Retinal pigment epithelial cell (primary cell): ENCODE measurements around the gene TK2.
"Not testable (repeated sequence)": the region's sequence is repeated elsewhere in the genome, so short reads cannot be mapped to it uniquely, and the experiment has no call there.

Experiments
- DNase-seq: peaks from one replicate; pipeline ENCODE4 v3.0.0-alpha.2; 2010; ENCODE audit warnings: low read depth
- H3K4me3 ChIP-seq: 2 replicates; pipeline ENCODE4 v1.5.1; 2011; ENCODE audit warnings: mild to moderate bottlenecking, low read length, control low read depth, moderate library complexity
- TF ChIP-seq, protein P1 (sequence below): conservative IDR thresholded peaks from 2 replicates; pipeline ENCODE4 v1.5.1; 2011; ENCODE audit warnings: low read depth, low read length, control low read depth, inconsistent platforms

Gene TK2

DNA sequence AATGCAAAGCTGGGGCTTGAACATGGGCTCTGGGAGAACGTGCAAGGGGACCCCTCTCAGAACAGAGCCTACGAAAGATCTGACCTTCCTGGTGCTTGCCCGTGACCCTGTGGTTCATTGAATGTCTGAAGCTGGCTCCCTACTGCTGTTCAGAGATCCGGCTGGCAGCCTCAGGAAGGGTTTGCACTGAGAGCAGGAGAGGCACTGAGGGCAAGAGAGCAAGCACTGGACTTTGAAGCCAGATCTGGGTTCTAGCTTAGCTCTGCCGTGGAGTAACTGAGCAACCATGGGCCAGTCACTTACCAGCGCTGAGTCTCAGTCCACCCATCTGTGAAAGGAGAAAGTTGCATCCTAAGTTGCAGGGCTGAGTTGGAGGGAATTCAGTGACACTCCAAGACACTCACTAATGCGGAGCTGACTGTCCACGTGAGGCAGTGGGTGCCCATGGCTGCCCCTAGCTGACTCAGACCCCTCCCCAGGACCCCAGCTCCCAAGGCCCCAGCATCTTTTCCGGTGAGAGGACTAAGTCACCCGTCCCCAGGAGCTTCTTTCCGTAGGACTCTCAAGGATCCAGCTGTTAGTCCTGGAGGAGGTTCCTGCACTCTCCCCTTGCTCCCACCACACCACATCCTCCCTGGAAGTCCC, 81.5 kb downstream of the TK2 start:
- TF ChIP-seq, protein P1, sequence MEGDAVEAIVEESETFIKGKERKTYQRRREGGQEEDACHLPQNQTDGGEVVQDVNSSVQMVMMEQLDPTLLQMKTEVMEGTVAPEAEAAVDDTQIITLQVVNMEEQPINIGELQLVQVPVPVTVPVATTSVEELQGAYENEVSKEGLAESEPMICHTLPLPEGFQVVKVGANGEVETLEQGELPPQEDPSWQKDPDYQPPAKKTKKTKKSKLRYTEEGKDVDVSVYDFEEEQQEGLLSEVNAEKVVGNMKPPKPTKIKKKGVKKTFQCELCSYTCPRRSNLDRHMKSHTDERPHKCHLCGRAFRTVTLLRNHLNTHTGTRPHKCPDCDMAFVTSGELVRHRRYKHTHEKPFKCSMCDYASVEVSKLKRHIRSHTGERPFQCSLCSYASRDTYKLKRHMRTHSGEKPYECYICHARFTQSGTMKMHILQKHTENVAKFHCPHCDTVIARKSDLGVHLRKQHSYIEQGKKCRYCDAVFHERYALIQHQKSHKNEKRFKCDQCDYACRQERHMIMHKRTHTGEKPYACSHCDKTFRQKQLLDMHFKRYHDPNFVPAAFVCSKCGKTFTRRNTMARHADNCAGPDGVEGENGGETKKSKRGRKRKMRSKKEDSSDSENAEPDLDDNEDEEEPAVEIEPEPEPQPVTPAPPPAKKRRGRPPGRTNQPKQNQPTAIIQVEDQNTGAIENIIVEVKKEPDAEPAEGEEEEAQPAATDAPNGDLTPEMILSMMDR: no peak
- DNase-seq: no peak
- no peak overlapping the region for H3K4me3 ChIP-seq

DNA sequence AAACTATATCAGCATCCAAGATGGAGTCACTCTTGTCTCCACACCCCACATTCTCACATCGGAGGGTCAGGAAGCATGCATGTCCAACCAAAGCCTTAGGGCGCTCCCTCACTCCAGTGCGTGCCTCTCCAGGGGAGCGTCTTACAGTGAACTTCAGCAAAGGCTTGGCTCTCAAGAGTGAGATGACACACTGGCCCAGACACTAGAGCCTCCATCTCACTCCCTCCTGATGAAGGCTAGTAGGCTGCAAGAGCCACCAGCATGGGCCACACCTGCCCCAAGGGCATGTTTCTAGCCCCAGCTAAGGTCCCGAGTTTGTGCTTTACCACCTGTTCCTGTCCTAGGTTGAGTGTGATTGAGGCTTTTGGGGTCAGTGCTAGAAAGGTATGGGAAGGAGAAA, 82.3 kb downstream of the TK2 start:
- DNase-seq: no peak
- no peak overlapping the region for H3K4me3 ChIP-seq
- TF ChIP-seq, protein P1: no peak

DNA sequence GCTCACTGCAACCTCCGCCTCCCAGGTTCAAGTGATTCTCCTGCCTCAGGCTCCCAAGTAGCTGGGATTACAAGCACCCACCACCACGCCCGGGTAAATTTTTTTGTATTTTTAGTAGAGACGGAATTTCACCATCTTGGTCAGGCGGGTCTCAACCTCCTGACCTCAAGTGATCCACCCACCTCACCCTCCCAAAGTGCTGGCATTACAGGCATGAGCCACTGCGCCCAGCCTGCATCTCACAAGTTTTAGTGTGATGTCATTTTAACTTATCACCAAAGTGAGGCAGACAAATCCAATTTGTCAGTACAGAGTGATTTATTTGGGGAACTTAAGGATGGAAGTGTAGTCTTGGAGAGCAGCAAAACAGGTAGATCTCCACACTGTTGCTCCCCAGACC, 83.3 kb downstream of the TK2 start:
- H3K4me3 ChIP-seq, DNase-seq: not testable (repeated sequence)

DNA sequence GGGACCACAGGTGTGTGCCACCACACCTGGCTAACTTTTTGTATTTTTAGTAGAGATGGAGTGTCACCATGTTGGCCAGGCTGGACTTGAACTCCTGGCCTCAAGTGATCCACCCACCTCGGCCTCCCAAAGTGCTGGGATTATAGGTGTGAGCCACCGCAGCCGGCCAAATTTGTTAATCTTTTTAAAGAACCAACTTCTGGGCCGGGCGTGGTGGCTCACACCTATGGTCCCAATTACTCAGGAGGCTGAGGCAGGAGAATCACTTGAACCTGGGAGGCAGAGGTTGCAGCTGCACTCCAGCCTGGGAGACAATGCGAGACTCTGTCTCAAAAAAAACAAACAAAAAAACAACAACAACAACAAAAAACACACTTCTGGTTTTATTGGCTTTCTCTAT, 84.0 kb downstream of the TK2 start:
- DNase-seq, H3K4me3 ChIP-seq: not testable (repeated sequence)

DNA sequence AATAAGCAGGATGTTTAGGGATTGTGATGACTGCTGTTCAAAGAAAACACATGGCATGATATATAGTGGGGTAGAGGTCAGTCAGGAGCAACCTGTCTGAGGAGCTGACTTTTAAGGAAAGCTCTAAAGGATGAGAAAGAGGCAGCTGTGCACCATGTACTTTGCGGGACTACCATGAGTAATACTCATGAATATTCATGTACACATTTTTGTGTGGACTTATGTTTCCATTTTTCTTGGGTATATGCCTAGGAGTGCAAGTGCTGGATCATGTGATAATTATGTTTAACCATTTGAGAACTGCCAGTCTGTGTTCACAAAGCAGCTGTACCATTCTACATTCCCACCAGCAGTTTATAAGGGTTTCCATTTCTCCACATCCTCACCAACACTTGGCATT, 87.0 kb downstream of the TK2 start:
- no peak overlapping the region for H3K4me3 ChIP-seq
- no peak for DNase-seq
- TF ChIP-seq, protein P1: no peak

DNA sequence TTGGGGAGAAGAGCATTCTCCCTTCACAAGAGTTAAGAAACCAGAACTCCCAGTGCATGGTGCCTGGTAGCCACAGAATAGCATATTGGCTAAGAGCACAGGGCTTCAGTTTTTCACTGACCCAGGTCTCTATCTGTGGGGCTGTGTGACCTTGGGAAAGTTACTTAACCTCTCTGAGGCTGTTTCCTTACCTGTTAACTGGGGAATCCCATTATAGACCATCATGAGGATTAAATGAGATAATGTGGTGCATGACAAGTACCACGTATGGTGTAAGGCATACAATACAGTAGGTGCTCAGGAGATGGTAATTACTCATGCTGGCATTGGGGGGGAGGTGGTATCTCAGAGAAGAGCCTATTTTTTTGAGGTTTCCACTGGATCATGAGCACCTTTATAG, 89.2 kb downstream of the TK2 start:
- no peak for DNase-seq
- TF ChIP-seq, protein P1: no peak
- no peak overlapping the region for H3K4me3 ChIP-seq

DNA sequence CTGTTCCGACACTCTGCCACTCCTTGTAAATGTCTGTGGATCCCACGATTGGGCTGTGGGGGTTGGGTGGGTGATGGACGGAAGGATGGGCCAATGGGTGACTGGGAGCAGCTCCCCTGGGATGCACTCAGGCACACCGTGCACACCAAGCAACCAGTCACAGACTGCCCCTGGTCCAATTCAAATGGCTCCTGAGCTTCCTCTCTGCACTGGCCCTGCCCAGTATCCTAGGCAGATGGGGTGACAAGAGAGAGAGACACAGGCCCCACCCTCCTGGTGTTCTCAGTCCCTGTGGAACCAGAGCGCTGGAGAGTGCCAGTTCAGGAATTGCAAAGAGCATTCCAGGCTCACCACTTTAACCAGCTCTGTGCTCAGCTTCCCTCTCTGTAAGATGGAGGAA, 90.0 kb downstream of the TK2 start:
- DNase-seq: no peak
- no peak overlapping the region for H3K4me3 ChIP-seq
- TF ChIP-seq, protein P1: no peak

DNA sequence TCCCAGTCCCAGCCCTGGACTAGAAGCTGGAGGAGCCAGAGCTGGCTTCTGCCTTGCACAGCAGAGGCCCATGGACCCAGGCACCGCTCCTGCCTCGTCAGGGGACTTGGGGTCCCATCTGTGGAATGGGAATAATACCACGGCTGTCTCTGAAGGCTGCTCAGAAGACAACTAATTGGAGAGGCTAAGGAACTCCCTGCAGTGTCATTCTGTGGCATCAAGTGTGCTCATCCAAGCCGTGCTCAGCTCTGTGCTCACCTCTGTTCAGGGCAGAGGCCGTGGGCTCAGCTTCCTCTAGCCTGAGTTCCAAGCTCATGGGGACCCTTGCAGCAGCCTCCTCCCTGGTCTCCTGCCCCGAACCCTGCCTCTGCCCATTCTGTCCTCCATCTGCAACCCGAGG, 91.1 kb downstream of the TK2 start:
- DNase-seq: no peak
- TF ChIP-seq, protein P1: no peak
- no peak overlapping the region for H3K4me3 ChIP-seq
